Left lung (tissue), 10 donors: ENCODE measurements around the gene ATP1B1. TPM values are rescaled to one million over a fixed set of nuclear protein-coding genes. Genes with fewer than 3 reads are reported as not detected.

ENCODE experiments used
- ATAC-seq: fragments of 200-7000 bp; cut with Tn5 transposase; one replicate; pipeline ENCODE4 v1.9.1; 2020; ENCODE audit warnings: moderate library complexity
- DNase-seq, 4 donors: peaks; one replicate each; pipeline ENCODE4 v3.0.0-alpha.2; 2013 to 2020
- H3K27ac ChIP-seq, 2 donors: fragments of 200-600 bp; sonication (generic) in 1 of 2; one replicate each; pipeline versions ENCODE4 v1.5.0 to v1.8.0; 2020 to 2021
- H3K27me3 ChIP-seq, 2 donors: fragments of 200-600 bp; sonication (generic) in 1 of 2; one replicate each; pipeline versions ENCODE4 v1.5.0 to v1.8.0; 2020 to 2021
- H3K36me3 ChIP-seq, 2 donors: fragments of 200-600 bp; sonication (generic) in 1 of 2; one replicate each; pipeline versions ENCODE4 v1.5.0 to v1.8.0; 2020 to 2021
- H3K4me1 ChIP-seq, 2 donors: fragments of 200-600 bp; one replicate each; pipeline ENCODE4 v1.8.0; 2021
- H3K4me3 ChIP-seq, 2 donors: fragments of 200-600 bp; sonication (generic) in 1 of 2; one replicate each; pipeline versions ENCODE4 v1.5.0 to v1.8.0; 2020 to 2021; ENCODE audit warnings: mild to moderate bottlenecking in 1 of 2
- H3K9me3 ChIP-seq, 2 donors: fragments of 200-600 bp; sonication (generic) in 1 of 2; one replicate each; pipeline versions ENCODE4 v1.5.0 to v1.8.0; 2020 to 2021
- CTCF ChIP-seq, 2 donors: fragments of 200-600 bp; sonication (generic) in 1 of 2; IDR thresholded peaks; one replicate each; pipeline versions ENCODE4 v1.5.0 to v1.8.0; 2021; ENCODE audit warnings: antibody characterized with exemption in 2 of 2
- intact Hi-C, 2 donors: fragments of 100-400 bp; cut with DNase I; formaldehyde crosslinking; loops; one replicate each; pipeline versions ENCODE4 v1.11.2 to v1.14.2; 2022
- polyA plus RNA-seq, 6 donors: library from polyadenylated mRNA; unstranded; fragments of 120-200 nt; gene quantifications; one replicate each; pipeline ENCODE4 v1.2.1, GENCODE V29; 2013; ENCODE audit not compliant: insufficient read length in 6 of 6
- total RNA-seq, 2 donors: library from RNA; stranded (reverse); fragmentation: NEBNext Ultra II Directional; extraction: Animal tissue kit (Norgen Biotek cat#: 25700); gene quantifications; one replicate each; pipeline ENCODE4 v1.2.1, GENCODE V29; 2021
- donor health status: DM: no; HTN: yes; CAD: no.
- donor health status: DM: no; HTN: no; CAD: no.

The ATP1B1 gene
- total and polyA plus RNA-seq, 8 donors, result 128 to 295 (median 165) TPM

- intact Hi-C loops, result no loop called here
- Histone ChIP-seq H3K9me3 (peaks cover 0 to 5% of the 10 kb centered on the region in 2 donors), H3K4me1 (no peaks in the 10 kb centered on the region), H3K27ac (no peak overlapping the region), H3K27me3 (no peaks in the 10 kb centered on the region), H3K36me3 (no peaks in the 10 kb centered on the region), H3K4me3 (no peak overlapping the region)
- TF ChIP-seq CTCF (IDR thresholded peaks at IDR 0.05), result no peak
- no peak for ATAC-seq
- no peak for DNase-seq
Measured at GRCh38 chr1:169180174-169180573, 73.7 kb downstream of the ATP1B1 start.
